ENCODE data around the gene OLFM1. TPM values are rescaled to one million over a fixed set of nuclear protein-coding genes. Genes with fewer than 3 reads are reported as not detected.

OLFM1 gene
- total and polyA plus RNA-seq, 2 of the 4 experiments (the other 2 are of a cell fraction), result 0.36 to 0.38 TPM

DNA sequence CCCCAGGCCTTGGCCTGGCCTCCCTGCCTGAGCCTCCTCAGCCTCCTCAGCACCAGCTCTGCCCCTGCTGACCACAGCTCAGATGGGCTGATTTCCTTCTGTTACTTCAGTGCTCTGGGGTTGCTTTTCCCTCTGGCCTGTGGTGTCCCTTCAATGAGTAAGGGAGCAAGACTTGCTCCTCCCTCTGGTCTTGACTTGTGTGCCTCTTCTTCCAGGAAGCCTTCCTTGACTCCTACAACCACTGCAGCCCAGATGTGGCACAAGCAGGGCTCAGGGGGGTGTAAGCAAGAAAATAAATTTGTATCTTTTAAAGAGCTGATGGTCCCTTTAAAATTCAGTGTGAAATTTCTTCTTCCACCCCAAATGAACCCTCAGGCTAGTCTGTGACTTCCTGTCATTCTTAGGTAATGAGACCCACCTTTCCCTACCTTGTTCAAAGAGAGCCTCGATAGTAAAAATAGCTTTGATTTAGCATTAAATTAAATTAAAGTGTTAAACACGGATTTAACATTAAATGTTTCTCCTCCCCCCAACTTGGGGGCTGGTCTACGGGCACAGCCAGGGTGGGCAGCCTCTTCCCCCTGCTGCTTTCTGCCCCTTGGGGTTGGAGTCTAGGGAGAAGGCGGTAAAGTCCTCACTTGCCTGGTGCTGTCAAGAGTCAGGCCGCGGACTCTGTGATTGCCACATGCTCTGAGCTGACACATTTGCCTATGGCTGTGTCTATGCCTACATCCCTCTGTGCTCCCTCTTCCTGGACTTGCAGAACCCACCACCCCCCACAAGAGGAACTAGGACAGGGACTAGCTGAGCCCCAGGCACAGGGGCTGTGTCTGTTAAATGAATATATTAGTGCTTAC is 64.5 kb downstream of the OLFM1 start:
- intact Hi-C loops (cut with micrococcal nuclease), result no loop called here
- Histone ChIP-seq H3K23ac (ENCODE audit: low read depth, low read length) (no peak overlapping the region), H3K4ac (ENCODE audit: low read depth, low read length) (no peak overlapping the region), H3K79me1 (ENCODE audit: low read depth in 1 of 2, low read length in 2 of 2) (no peaks in the 10 kb centered on the region), H3K9me3 (ENCODE audit: control insufficient read depth, insufficient read depth, low read length) (peaks cover 51% of the 10 kb centered on the region), H2BK20ac (ENCODE audit: low read depth, low read length) (no peak overlapping the region), H3K4me2 (ENCODE audit: low read depth, low read length) (no peak overlapping the region), H3K9ac (ENCODE audit: low read depth, low read length) (no peak overlapping the region), H3K4me1 (ENCODE audit: control insufficient read depth, insufficient read depth, low read length) (no peaks in the 10 kb centered on the region), H4K5ac (ENCODE audit: low read depth, low read length) (no peak overlapping the region), H4K91ac (ENCODE audit: insufficient read depth, low read depth, low read length) (no peak overlapping the region), H3K27me3 (ENCODE audit: control insufficient read depth, insufficient read depth, low read length) (no peaks in the 10 kb centered on the region), H2AFZ (replicated peaks; ENCODE audit: low read length, poor library complexity) (no peak overlapping the region), H2BK5ac (ENCODE audit: low read depth, low read length, poor library complexity, severe bottlenecking) (no peak overlapping the region), H3K56ac (ENCODE audit: extremely low read depth, insufficient read depth, low read length) (no peak overlapping the region), H3K4me3 (ENCODE audit: insufficient read depth, low read depth, low read length) (no peak overlapping the region), H2AK5ac (ENCODE audit: low read depth, low read length) (no peak overlapping the region), H2BK15ac (ENCODE audit: low read depth, low read length) (no peak overlapping the region), H2AK9ac (replicated peaks; ENCODE audit: low read depth, low read length, poor library complexity) (peak overlapping the region; percentile 37), H4K8ac (ENCODE audit: low read depth in 2 of 2, low read length in 2 of 2) (no peak overlapping the region), H3K9me1 (ENCODE audit: insufficient read depth, low read length) (no peaks in the 10 kb centered on the region), H2BK120ac (ENCODE audit: low read depth, low read length) (no peak overlapping the region), H3K36me3 (ENCODE audit: control insufficient read depth, insufficient read depth, low read length) (no peaks in the 10 kb centered on the region), H3K18ac (ENCODE audit: low read depth, low read length) (no peak overlapping the region), H3K27ac (ENCODE audit: insufficient read depth, low read length) (no peak overlapping the region), H4K20me1 (ENCODE audit: insufficient read depth, low read length) (no peaks in the 10 kb centered on the region), H3K14ac (replicated peaks; ENCODE audit: low read depth, low read length) (no peak overlapping the region)
- ATAC-seq (ENCODE audit: low read depth), result no peak
- POLR2A ChIA-PET (ENCODE audit: unreplicated experiment), result no interaction called here
- TF ChIP-seq, protein P1, sequence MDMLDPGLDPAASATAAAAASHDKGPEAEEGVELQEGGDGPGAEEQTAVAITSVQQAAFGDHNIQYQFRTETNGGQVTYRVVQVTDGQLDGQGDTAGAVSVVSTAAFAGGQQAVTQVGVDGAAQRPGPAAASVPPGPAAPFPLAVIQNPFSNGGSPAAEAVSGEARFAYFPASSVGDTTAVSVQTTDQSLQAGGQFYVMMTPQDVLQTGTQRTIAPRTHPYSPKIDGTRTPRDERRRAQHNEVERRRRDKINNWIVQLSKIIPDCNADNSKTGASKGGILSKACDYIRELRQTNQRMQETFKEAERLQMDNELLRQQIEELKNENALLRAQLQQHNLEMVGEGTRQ (IDR thresholded peaks at IDR 0.05; ENCODE audit: low read depth, low read length), result no peak
- TF ChIP-seq RFX5 (IDR thresholded peaks at IDR 0.05; ENCODE audit: low read depth, low read length) (no peak), POLR2A (IDR thresholded peaks at IDR 0.05; ENCODE audit: low read depth, low read length) (no peak), NFE2L2 (IDR thresholded peaks at IDR 0.05; ENCODE audit: low read depth, low read length) (no peak), CTCF (conservative IDR thresholded peaks at IDR 0.05; ENCODE audit: low read depth, low read length) (no peak), SMC3 (IDR thresholded peaks at IDR 0.05; ENCODE audit: low read depth, low read length) (no peak), CHD1 (IDR thresholded peaks at IDR 0.05; ENCODE audit: low read depth, low read length) (no peak), FOS (IDR thresholded peaks at IDR 0.05; ENCODE audit: low read depth, low read length) (no peak), MAZ (IDR thresholded peaks at IDR 0.05; ENCODE audit: borderline replicate concordance, low read depth, low read length) (no peak), CEBPB (IDR thresholded peaks at IDR 0.05; ENCODE audit: low read depth, low read length) (no peak), MAFK (IDR thresholded peaks at IDR 0.05; ENCODE audit: low read depth, low read length) (no peak), RCOR1 (IDR thresholded peaks at IDR 0.05; ENCODE audit: insufficient replicate concordance, low read length) (no peak), BHLHE40 (IDR thresholded peaks at IDR 0.05; ENCODE audit: low read depth, low read length) (no peak), ELK1 (IDR thresholded peaks at IDR 0.05; ENCODE audit: borderline replicate concordance, low read depth, low read length) (no peak), RAD21 (IDR thresholded peaks at IDR 0.05; ENCODE audit: low read length) (no peak)
- no TSS peak for BruUV-seq (replicated peaks)
- CTCF ChIA-PET, result no interaction called here
- dilution Hi-C loops (cut with HindIII; ENCODE audit: low sequenced_read_pairs, unreplicated experiment), result no loop called here
- no CpG with 5 or more reads among the region's 6 CpGs for WGBS, 2 experiments (ENCODE audit: extremely low coverage in 2 of 2, insufficient read length in 1 of 2)
- in situ Hi-C loops (cut with MboI; ENCODE audit: low sequenced_read_pairs), result no loop called here
- no peak for DNase-seq

All from IMR-90 (cell line).